Jurkat, Clone E6-1 (cell line): ENCODE results near the gene LRMDA.

ENCODE experiments used
- DNase-seq: peaks from one replicate; pipeline ENCODE4 v3.0.0-alpha.2; 2011; ENCODE audit warnings: low read depth, low spot score
- H3K4me3 ChIP-seq: 2 replicates; pipeline ENCODE4 v1.5.1; 2011; ENCODE audit warnings: mild to moderate bottlenecking, low read length, control low read depth, moderate library complexity

LRMDA gene

DNA sequence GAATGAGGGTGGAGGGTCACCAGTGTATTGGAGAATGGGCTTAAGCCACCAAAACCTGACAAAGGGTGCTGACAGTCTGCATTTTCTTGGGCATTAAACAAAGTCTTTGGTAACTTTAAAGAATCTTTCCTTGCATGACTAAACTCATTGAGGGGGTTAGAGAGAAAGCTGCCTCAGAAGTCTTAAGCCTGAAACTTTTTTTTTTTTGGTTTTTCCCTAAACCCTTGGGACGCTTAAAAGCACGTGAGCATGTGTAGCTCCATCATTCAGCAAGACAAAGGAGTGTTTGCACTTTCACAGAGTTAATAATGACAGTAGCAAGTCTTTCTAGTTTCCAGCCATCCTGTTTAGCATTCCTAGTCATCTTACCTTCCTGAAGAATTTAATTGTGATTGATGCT is 110.7 kb downstream of the LRMDA start:
- H3K4me3 ChIP-seq = no peak overlapping the region
- no peak for DNase-seq

DNA sequence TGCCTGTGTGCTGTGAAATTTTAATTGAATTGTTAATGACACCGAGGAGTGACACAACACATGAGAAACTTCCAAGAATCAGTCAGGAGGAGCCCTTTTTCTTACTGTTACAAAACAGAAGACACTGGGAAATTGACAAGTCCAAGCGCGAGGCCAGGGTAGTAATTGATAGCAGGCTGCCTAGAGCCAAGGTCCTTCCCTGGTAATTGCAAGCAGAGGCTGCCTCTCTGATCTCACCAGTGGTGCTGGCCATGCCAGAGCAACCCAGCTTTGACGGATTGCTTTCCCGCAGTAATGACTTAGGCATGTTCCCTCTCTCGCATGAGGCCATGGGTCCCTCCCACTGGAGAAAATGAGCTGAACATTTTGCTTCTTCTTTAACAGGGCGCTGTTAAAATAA is 111.5 kb downstream of the LRMDA start:
- no peak for DNase-seq
- no peak overlapping the region for H3K4me3 ChIP-seq

DNA sequence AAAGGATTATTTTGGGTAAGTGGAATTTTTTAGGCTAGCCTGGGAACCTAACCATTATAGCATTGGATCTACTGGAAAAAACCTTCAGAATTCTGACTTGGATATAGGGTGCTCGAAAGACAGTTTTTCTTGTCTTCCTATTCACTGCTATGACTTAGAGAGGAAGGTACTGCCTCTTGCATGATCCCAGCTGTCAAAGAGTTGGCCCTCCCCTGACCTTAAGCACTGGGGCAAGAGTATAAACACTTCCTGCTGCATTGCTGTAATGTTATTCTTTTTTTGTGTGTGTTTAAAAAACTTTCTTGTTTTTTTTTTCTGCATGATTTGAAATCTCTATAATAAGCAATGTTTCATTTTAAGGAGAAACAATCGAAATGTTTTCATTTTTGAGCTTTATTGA is 113.0 kb downstream of the LRMDA start:
- no peak overlapping the region for H3K4me3 ChIP-seq
- DNase-seq = no peak

DNA sequence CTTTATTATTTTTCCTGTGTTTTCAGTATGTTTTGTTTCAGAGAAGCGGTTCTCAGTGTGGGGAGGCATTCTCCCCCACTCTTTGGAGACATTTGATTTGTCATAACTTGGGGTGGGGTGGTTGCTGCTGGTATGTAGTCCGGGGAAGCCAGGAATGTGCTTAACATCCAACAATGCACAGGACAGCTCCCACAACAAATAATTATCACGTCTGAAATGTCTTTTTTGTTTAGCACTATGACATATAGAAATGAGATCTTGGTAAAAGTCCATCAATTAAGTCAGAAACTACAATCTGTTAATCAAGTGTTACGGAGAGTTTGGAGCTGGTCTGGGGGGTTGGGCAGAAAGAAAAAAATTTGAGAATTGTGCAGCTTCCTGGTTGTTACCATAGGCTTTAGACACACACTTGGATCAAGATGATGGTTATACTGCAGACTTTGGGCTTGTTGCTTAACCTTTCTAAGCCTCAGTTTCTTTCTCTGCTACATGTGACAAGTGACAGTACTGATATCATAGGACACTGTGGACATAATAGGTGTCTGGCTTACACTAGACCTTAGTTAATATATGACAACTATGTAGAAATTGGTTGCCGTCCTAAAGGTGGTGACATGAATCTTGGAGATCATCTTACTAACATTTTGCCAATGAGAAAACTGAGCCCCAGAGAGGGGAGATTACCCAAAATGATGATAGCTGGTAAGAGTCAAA is 113.7 kb downstream of the LRMDA start:
- H3K4me3 ChIP-seq = no peak overlapping the region
- DNase-seq = no peak

DNA sequence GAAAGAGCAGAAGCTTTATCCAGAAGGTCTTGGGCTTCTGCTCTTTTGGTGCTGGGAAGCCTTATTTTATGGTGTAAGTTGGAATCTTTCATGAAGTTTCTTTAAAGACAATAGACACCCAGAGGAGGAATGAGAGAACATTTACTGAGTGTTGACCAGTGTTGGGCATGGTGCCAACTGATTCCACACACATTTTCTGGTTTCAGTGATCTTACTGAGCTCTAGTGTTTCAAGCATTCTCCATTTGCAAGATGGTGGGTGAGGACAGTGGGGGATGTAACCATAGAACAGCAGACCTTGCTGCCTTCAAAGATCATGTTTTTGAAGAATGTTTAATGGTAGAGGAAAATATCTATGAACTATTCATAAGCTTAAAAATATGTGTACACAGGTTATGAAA is 114.6 kb downstream of the LRMDA start:
- DNase-seq = no peak
- H3K4me3 ChIP-seq = no peak overlapping the region

DNA sequence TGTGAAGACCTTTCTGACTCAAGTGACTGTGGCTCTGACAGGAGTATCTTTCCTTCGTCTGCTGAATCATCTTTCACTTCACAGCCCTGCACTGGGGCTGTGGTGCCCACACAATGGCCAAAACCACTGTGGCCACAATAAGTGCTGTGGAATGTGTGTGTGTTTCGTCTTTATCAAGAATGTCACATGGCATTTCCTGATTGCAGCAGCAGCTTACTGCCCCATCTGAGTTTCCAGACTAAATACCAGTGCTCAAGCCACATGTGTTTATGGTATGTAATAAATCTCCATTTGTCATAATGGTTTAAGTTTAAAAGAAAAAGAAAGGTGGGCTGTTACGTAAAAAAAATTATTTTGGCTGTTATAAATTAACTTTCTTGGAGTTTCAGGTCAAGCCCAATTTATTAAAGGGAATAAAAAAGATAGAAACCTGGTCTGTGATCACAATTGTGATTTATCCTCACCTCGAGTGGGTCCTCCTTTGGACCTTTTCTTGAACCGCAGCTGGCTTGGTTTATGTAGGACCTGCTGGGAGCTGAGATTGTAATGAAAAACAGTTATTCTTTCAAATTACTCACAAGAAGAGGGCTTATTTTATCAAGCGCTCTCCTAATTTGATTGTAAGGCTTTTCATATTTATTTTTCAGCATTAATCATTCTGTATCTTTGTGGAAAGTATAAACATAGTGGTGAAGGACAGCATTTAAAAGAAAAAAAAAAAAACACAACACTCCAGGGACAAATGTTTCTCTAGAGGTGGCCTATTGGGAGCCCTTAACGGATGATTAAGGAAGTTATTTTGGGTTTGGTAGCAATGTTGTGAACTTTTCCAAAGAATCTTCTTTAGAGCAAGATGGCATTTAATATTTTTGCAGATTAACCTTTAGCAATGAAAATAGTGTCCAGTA is 116.2 kb downstream of the LRMDA start:
- no peak for DNase-seq
- no peak overlapping the region for H3K4me3 ChIP-seq

DNA sequence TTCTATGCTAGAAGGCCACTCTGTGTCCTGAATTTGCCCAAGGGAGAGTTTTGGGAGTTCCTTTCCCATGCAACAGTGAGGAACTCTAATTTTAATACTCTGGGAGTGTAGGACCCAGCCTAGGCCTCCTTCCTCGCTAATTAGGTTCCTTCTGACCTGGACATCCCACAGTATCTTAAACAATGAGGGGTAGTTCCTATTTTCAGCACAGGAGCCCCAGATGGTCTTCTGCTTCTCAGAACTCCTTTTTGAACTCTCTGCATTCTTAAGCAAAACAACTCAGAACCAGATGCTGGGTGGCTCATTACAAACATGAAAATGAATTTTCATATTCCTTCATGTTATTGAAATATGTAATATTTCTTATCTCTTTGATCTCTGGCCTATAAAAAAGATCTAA is 116.9 kb downstream of the LRMDA start:
- no peak for DNase-seq
- H3K4me3 ChIP-seq = no peak overlapping the region

DNA sequence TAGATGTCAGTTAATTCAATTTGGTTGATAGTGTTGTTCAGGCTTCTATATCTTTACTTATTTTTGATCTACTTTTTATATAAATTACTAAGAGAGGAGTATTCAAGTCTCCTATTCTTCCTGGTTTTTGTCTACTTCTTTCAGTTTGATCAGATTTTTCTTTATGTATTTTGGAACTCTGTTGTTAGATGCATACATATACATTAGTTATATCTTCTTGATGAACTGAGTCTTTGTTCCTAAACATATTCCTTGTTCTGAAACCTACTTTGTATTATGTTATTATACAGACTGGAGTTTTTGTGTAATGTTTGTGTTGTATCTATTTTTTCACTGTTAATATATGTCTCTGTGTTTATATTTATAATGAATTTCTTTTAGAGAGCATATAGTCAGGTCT is 118.8 kb downstream of the LRMDA start:
- no peak overlapping the region for H3K4me3 ChIP-seq
- DNase-seq = no peak

DNA sequence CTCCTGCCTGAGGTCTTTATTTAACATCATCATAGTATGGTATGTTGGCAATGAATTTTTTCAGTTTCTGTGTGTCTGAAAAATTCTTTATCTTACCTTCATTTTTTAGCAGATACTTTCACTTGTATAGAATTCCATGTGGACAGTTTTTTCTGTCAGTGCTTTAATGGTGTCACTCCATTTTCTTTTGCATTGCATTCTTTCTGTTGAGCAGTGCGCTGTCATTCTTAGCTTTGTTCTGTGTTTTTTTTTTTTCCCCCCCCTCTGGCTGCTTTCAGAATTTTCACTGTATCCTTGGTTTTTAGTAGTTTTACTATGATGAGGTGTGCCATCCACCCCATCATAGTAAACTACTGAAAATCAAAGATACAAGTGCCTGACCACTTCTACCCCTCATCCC is 120.7 kb downstream of the LRMDA start:
- no peak for DNase-seq
- H3K4me3 ChIP-seq = no peak overlapping the region

DNA sequence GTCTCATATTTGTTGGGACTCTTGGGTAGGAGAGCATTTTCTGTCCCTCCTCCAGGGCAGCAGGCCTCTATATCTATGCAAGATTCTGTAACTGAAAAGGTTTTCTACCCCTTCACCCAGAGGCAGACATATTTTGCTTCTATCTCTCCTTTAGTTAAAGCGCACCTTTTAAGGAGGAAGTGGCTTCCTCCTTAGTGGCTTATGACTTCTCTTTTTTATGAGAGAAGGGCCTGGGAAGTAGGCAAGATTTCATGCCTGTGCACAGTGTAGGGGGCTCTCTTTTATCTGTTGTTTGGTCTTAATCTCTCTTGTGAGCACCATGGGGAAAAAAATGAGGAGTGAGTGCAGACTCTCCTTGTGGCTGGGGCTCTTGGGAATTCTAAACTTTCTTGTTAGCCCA is 122.1 kb downstream of the LRMDA start:
- peak; percentile 8 for DNase-seq
- H3K4me3 ChIP-seq = no peak overlapping the region

DNA sequence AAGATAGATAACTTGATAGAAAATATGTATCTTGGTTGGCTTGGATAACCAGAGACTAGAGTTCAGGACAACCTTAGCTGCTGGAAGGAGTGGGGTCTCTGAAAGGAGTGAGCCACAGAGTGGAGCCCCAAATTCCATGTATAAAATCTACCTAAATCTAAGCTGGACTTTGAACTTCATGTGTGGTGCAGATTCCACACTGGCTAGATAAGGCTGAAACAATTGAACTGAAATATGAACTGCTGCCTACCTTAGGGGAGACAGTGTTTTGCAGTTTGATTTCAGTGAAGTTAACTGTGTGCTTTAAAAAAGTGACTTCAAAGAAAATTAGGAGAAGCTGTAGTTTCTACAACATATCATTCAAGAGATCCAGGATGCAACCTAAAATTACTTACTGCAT is 123.9 kb downstream of the LRMDA start:
- no peak for DNase-seq
- no peak overlapping the region for H3K4me3 ChIP-seq

DNA sequence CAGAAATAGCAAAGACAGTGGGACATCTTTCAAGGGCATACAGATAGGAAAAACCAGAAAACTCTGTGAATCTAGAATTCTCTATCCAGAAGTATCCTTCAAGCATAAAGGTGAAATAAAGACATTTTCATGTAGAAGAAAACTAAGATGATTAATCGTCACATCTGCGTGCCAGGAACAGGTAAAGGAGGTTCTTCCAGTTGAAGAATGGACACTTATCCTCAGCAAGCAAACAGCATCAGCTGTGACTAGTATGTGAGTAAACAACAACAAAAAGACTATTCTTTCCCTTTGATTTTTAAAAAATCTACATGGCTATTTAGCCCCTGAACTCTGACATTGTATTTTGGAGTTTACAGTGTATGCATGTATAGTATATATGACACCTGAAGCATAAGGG is 124.9 kb downstream of the LRMDA start:
- H3K4me3 ChIP-seq = no peak overlapping the region
- no peak for DNase-seq

DNA sequence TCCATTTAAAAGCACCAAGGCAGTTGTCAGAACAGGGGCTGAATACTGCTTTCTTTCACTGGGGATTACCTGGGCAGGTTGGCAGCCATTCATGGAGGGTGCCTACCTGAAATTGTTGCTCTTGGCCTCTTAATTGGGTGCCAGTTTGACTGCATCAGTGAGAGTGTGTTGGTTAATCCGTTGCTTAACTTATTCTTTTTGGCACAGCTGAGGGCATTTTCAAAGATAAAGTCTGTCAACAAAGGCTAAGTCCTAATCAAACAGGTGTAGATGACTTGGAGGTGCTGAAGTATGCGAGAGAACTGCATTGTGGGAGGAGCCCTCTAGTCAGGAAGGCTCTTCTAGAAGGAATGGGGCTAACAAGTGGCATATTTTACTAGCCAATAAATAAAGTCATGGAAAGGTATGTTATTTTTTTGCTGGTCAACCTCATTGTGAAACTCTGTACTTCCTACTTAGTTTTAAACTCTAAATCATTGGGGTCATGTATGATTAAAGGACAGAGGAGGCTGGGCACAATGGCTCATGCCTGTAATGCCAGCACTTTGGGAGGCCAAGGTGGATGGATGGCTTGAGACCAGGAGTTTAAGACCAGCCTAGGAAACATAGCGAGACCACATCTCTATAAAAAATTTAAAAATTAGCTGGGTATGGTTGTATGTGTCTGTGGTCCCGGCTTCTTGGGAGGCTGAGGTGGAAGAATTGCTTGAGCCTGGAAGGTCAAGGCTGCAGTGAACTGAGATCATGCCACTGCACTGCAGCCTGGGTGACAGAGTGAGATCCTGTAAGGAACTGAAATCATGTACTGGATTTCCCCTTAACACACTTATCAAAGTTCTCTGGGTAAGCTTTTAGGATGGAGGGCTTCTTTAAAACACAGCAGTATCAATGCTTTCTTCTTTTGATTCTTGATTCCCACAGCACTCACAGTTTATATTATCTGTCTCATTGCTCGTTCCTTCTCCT is 134.1 kb downstream of the LRMDA start:
- H3K4me3 ChIP-seq = no peak overlapping the region
- no peak for DNase-seq

DNA sequence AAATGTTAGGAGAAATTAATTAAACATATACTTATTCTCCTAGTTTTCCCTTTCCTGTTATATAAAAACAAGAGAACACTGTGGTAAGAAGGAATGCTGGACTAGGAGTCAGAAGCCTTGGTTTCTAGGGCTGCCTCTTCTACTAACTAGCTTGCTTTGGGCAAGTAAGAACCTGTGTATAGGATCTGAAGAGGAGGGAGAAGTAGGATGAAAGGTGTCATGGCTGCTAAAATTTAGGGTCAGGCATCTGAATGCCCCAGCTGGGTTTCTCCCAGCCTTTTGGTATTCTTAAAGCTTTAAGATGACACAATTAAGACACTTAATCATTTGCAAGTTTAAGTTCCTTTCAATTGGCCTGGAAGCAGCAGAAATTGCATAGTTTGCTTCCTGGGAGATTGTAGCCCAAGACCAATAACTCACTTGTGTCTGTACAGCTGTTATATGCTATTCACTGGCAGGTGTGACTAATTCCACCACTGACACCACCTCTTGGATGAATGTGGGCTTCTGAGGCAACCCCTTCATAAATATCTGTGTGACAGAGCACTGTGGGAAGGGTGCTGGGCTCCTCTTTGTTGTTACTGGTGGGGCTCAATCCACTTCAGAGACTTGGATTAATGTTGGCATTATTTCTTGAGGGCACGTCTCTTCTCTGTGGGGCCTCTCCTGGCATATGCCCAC is 137.2 kb downstream of the LRMDA start:
- H3K4me3 ChIP-seq = no peak overlapping the region
- no peak for DNase-seq

DNA sequence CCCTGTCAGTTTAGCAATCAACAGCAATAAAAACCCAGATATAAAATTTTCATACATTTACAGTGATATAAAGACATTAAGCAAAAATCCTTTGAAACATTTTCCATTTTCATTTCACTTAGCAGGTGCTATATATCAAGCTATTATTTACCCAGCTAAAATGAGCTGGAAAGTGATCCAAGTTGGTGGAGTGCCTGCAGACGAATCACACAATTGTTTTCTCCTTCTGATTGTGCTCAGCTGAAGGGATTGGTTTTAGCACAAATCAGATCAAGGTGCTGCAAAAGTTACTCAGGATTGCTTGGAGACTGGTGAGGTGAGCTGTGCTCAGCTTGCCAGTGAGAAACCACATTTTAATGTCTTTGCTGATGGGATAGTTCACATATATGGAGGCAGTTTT is 138.1 kb downstream of the LRMDA start:
- H3K4me3 ChIP-seq = no peak overlapping the region
- DNase-seq = no peak

DNA sequence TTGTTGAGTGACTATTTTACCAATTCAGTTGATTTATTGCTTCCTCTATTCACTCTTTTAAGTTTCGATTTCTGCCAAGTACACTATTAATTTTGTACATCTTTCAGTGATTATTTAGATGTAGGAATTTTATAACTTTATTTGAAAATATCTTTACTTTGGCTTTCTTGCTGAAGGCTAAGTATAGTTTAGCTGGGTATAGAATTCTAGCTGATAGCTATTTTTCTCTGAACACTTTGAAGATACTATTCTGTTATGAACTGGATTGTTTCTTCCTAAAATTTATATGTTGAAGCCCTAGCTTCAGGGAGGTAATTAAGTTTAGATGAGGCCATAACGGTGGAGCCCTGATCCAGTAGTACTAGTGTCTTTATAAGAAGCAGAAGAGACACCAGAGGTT is 141.1 kb downstream of the LRMDA start:
- no peak for DNase-seq
- no peak overlapping the region for H3K4me3 ChIP-seq

DNA sequence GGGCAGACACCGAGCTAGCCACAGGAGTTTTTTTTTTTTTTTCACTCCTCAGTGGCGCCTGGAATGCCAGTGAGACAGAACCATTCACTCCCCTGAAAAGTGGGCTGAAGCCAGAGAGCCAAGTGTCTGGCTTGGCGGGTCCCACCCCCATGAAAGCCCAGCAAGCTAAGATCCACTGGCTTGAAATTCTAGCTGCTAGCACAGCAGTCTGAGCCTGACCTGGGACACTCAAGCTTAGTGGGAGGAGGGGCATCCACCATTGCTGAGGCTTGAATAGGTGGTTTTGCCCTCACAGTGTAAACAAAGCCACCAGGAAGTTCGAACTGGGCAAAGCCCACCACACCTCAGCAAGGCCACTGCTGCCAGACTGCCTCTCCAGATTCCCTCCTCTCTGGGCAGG is 144.5 kb downstream of the LRMDA start:
- no peak overlapping the region for H3K4me3 ChIP-seq

DNA sequence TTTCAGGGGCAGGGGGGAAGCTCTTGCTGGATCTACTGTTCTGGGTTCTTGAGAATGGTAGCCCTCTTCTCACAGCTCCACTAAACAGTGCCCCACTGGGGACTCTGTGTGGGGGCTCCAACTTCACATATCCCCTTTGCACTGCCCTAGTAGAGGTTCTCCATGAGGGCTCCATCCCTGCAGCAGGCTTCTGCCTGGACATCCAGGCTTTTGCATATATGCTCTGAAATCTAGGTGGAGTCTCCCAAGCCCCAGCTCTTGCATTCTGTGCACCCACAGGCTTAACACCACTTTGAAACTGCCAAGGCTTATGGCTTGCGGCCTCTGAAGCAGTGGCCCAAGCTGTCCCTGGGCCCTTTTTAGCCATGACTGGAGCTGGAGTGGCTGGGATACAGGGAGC is 150.7 kb downstream of the LRMDA start:
- no peak overlapping the region for H3K4me3 ChIP-seq
- no peak for DNase-seq

More for the DNA sequence above, 144.5 kb downstream of the LRMDA start:
- DNase-seq = no peak

DNA sequence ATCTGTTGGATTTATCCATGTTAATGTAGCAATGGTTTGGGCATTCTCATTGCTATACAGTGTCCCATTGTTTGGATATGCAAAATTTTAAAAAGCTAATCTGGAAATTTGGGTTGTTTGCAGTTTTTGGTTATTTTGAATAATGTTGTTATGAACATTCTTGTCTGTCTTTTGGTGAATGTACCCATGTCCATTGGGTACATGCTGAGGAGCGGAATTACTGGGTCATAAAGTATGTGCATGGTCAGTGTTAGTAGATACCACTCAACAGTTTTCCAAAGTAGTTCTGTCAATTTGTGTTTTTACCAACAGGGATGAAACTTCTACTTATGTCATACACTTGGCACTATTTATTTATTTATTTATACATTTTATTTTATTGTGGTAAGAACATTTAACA is 153.9 kb downstream of the LRMDA start:
- no peak for DNase-seq
- no peak overlapping the region for H3K4me3 ChIP-seq
